HG02588 (cell line): Measurements from ENCODE around the gene SLITRK5.

Experiments
- ATAC-seq: cut with Tn5 transposase; IDR thresholded peaks from one replicate; pipeline ENCODE4 v1.9.1; 2021; ENCODE audit warnings: mild to moderate bottlenecking, moderate library complexity; ENCODE audit not compliant: unreplicated experiment

SLITRK5 gene

GRCh38 chr13:87698268-87698667 is 27.1 kb downstream of the SLITRK5 start:
- no peak for ATAC-seq

GRCh38 chr13:87709947-87710346 is 38.8 kb downstream of the SLITRK5 start:
- ATAC-seq: no peak

GRCh38 chr13:87712012-87712411 is 40.8 kb downstream of the SLITRK5 start:
- ATAC-seq: no peak
